Colonic mucosa (tissue), 4 donors: ENCODE data around the gene NEMP1. TPM values are rescaled to one million over a fixed set of nuclear protein-coding genes. Genes with fewer than 3 reads are reported as not detected.

Source experiments
- DNase-seq: peaks from one replicate; pipeline ENCODE4 v3.0.0-alpha.2; 2020
- H3K27ac ChIP-seq: fragments of 200-600 bp; one replicate; pipeline ENCODE4 v1.8.0; 2021
- H3K27me3 ChIP-seq: fragments of 200-600 bp; one replicate; pipeline ENCODE4 v1.8.0; 2021
- H3K36me3 ChIP-seq: fragments of 200-600 bp; one replicate; pipeline ENCODE4 v1.8.0; 2021
- H3K4me1 ChIP-seq: fragments of 200-600 bp; one replicate; pipeline ENCODE4 v1.8.0; 2021; ENCODE audit warnings: mild to moderate bottlenecking
- H3K4me3 ChIP-seq: fragments of 200-600 bp; one replicate; pipeline ENCODE4 v1.8.0; 2021
- H3K9ac ChIP-seq, 2 donors: one replicate each; pipeline ENCODE4 v1.7.0; 2013; ENCODE audit warnings: control low read depth in 2 of 2, low read depth in 2 of 2, low read length in 2 of 2
- H3K9me3 ChIP-seq: fragments of 200-600 bp; one replicate; pipeline ENCODE4 v1.8.0; 2021
- CTCF ChIP-seq: fragments of 200-600 bp; IDR thresholded peaks from one replicate; pipeline ENCODE4 v1.8.0; 2022; ENCODE audit warnings: antibody characterized with exemption, mild to moderate bottlenecking
- intact Hi-C: fragments of 100-400 bp; cut with DNase I; formaldehyde crosslinking; loops from one replicate; pipeline ENCODE4 v1.14.1; 2022
- total RNA-seq, 2 donors: library from RNA; stranded (reverse); fragmentation: NEBNext Ultra II Directional in 1 of 2; extraction: Animal tissue kit (Norgen Biotek cat#: 25700) in 1 of 2; gene quantifications; one replicate each; pipeline ENCODE4 v1.2.1, GENCODE V29; 2021
- donor health status: healthy.
- donor health status: DM: no; HTN: no; CAD: no.
- donor health status: DM: no; HTN: no; CAD: no.

Gene NEMP1
- 10 to 100 TPM in 1 of 2 donors, 1 to 10 TPM in 1; 7.3 to 21.1 TPM for total RNA-seq

- peak; percentile 98 for DNase-seq
- peak within 1 kb of the TSS; percentile 87 for H3K27ac ChIP-seq
- peak within 1 kb of the TSS; percentile 89 for H3K4me3 ChIP-seq
- intact Hi-C loops = no loop called here
- TF ChIP-seq CTCF = no peak
- no peaks in the 10 kb centered on the region for H3K4me1 ChIP-seq
- H3K27me3 ChIP-seq = no peaks in the 10 kb centered on the region
- H3K9me3 ChIP-seq = no peaks in the 10 kb centered on the region
- no peaks in the 10 kb centered on the region for H3K36me3 ChIP-seq
- H3K9ac ChIP-seq = peak within 1 kb of the TSS; percentile 58 to 73
Observed at GRCh38 chr12:57078519-57079404, at the start of gene NEMP1. Gene NEMP1, minus strand, starts transcription at chr12:57078791. Its CDS starts 46 bp downstream, at chr12:57078745.

GRCh38 chr12:57127726-57128518 is 49.3 kb upstream of the NEMP1 start, which contains the start of gene LRP1:
Gene LRP1, plus strand, starts transcription at chr12:57128483. Its CDS starts 482 bp downstream, at chr12:57128965.
- Histone ChIP-seq H3K4me3 (peak within 1 kb of the TSS; percentile 86), H3K36me3 (no peaks in the 10 kb centered on the region), H3K9ac (peak within 1 kb of the TSS; percentile 84 to 94), H3K4me1 (peaks cover 5% of the 10 kb centered on the region), H3K27me3 (no peaks in the 10 kb centered on the region), H3K9me3 (no peaks in the 10 kb centered on the region), H3K27ac (peak within 1 kb of the TSS; percentile 99)
- DNase-seq = peak; percentile 89
- no peak for TF ChIP-seq CTCF
- intact Hi-C loops = no loop called here

GRCh38 chr12:57127101-57127725 is 48.6 kb upstream of the NEMP1 start:
- peak overlapping the region; percentile 84 to 94 for H3K9ac ChIP-seq
- no peaks in the 10 kb centered on the region for H3K36me3 ChIP-seq
- no peaks in the 10 kb centered on the region for H3K27me3 ChIP-seq
- H3K4me3 ChIP-seq = peak overlapping the region; percentile 86
- intact Hi-C loops = no loop called here
- H3K27ac ChIP-seq = peak overlapping the region; percentile 99
- H3K4me1 ChIP-seq = peaks cover 5% of the 10 kb centered on the region
- H3K9me3 ChIP-seq = no peaks in the 10 kb centered on the region
- peak; percentile 94 for DNase-seq
- TF ChIP-seq CTCF = peak; percentile 14

- Histone ChIP-seq H3K9ac (peak overlapping the region in 1 of 2 donors; percentile 94), H3K4me1 (peaks cover 5% of the 10 kb centered on the region), H3K4me3 (no peak overlapping the region), H3K27me3 (no peaks in the 10 kb centered on the region), H3K9me3 (no peaks in the 10 kb centered on the region), H3K27ac (peak overlapping the region; percentile 99), H3K36me3 (no peaks in the 10 kb centered on the region)
- intact Hi-C loops = no loop called here
- no peak for TF ChIP-seq CTCF
- peak; percentile 36 for DNase-seq
Observed at GRCh38 chr12:57126561-57126960, 48.0 kb upstream of the NEMP1 start.

GRCh38 chr12:57126061-57126460 is 47.5 kb upstream of the NEMP1 start:
- peak; percentile 18 for DNase-seq
- H3K27me3 ChIP-seq = no peaks in the 10 kb centered on the region
- H3K36me3 ChIP-seq = no peaks in the 10 kb centered on the region
- no peak overlapping the region for H3K4me3 ChIP-seq
- no peaks in the 10 kb centered on the region for H3K9me3 ChIP-seq
- TF ChIP-seq CTCF = no peak
- peaks cover 5% of the 10 kb centered on the region for H3K4me1 ChIP-seq
- H3K27ac ChIP-seq = no peak overlapping the region
- H3K9ac ChIP-seq = no peak overlapping the region
- intact Hi-C loops = no loop called here
